Thyroid gland (tissue), 4 donors: ENCODE results near the gene TMPRSS4. TPM values are rescaled to one million over a fixed set of nuclear protein-coding genes. Genes with fewer than 3 reads are reported as not detected.

Source experiments
- DNase-seq, 2 donors: peaks; one replicate each; pipeline ENCODE4 v3.0.0-alpha.2; 2019
- H3K27ac ChIP-seq, 3 donors: fragments of 200-600 bp; sonication (generic); 1 replicate in 2 of 3; 2 replicates in 1 of 3; pipeline ENCODE4 v1.5.1; 2016 to 2019; ENCODE audit warnings: mild to moderate bottlenecking in 1 of 3, moderate library complexity in 1 of 3
- H3K27me3 ChIP-seq: fragments of 200-600 bp; sonication (generic); one replicate; pipeline ENCODE4 v1.5.1; 2019
- H3K36me3 ChIP-seq, 2 donors: fragments of 200-600 bp; sonication (generic); one replicate each; pipeline ENCODE4 v1.5.1; 2016 to 2019
- H3K4me1 ChIP-seq, 2 donors: fragments of 200-600 bp; sonication (generic); one replicate each; pipeline ENCODE4 v1.5.1; 2017 to 2019
- H3K4me3 ChIP-seq, 3 donors: fragments of 200-600 bp; sonication (generic); replicated peaks in 1 of 3; 1 replicate in 2 of 3; 2 replicates in 1 of 3; pipeline ENCODE4 v1.5.1; 2016; ENCODE audit warnings: mild to moderate bottlenecking in 1 of 3
- H3K9me3 ChIP-seq: fragments of 200-600 bp; sonication (generic); one replicate; pipeline ENCODE4 v1.5.1; 2017
- CTCF ChIP-seq, 6 experiments: fragments of 200-600 bp in 3 of 6; fragments of 450-650 bp in 3 of 6; sonication (generic) in 3 of 6; IDR thresholded peaks; one replicate each; pipeline ENCODE4 v1.5.1; 2016 to 2019; ENCODE audit warnings: antibody characterized with exemption in 6 of 6, mild to moderate bottlenecking in 2 of 6, inconsistent platforms in 1 of 6, moderate library complexity in 1 of 6
- POLR2A ChIP-seq, 2 donors: fragments of 450-650 bp; IDR thresholded peaks; one replicate each; pipeline ENCODE4 v1.6.1; 2017; ENCODE audit warnings: antibody characterized with exemption in 2 of 2, mild to moderate bottlenecking in 2 of 2, moderate library complexity in 1 of 2
- WGBS, 2 donors: methylation state at CpG; one replicate each; pipeline ENCODE4 v1.1.5; 2017; 5-methylcytosine and 5-hydroxymethylcytosine counted together
- intact Hi-C: fragments of 100-400 bp; cut with DNase I; formaldehyde crosslinking; loops from one replicate; pipeline ENCODE4 v1.15.1; 2023
- total RNA-seq, 4 donors: library from RNA; depleted of rRNA; stranded (reverse); fragments of >200 nt; gene quantifications; one replicate each; pipeline ENCODE4 v1.2.3, GENCODE V29; 2016

The TMPRSS4 gene
- total RNA-seq, 4 donors from 2014 or later = 0.83 to 1.5 (median 1.1) TPM; not detected in 1

GRCh38 chr11:118153976-118154375 lies 77.1 kb downstream of the TMPRSS4 start:
- Histone ChIP-seq H3K4me1 (peaks cover 5 to 17% of the 10 kb centered on the region in 2 donors), H3K27ac (no peak overlapping the region), H3K27me3 (peaks cover 6% of the 10 kb centered on the region), H3K9me3 (no peaks in the 10 kb centered on the region), H3K4me3 (no peak overlapping the region), H3K36me3 (no peaks in the 10 kb centered on the region)
- WGBS, 2 donors = 86 to 90% methylated on average over 8 to 11 of the region's 11 CpGs
- TF ChIP-seq CTCF (IDR thresholded peaks at IDR 0.05) (no peak), POLR2A (IDR thresholded peaks at IDR 0.05) (no peak)
- DNase-seq = no peak
- intact Hi-C loops = no loop called here

DNA sequence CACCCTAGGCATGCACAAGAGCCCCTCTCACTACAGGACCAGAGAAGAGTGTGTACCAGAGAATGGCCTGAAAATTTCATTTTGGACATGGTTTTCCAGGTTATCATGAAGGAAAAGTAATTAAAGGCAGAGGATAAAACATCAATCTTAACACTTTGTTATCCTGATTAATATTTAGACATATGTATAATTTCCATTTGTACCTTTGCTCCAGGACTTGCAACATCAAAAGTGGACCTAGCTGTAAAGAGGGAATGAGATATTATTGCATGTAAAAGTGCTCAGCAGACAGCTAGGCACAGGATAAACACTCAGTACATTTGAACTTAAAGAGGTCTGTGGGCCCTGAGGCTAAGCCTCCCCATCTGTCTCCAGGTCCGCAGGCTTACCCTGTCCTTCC lies 77.8 kb downstream of the TMPRSS4 start:
- intact Hi-C loops = no loop called here
- no peak for DNase-seq
- TF ChIP-seq POLR2A (IDR thresholded peaks at IDR 0.05) (no peak), CTCF (IDR thresholded peaks at IDR 0.05) (no peak)
- Histone ChIP-seq H3K27ac (no peak overlapping the region), H3K9me3 (no peaks in the 10 kb centered on the region), H3K36me3 (no peaks in the 10 kb centered on the region), H3K4me3 (no peak overlapping the region), H3K27me3 (peaks cover 6% of the 10 kb centered on the region), H3K4me1 (peaks cover 5 to 17% of the 10 kb centered on the region in 2 donors)
- WGBS, 2 donors = 89 to 100% methylated on average over 1 of the region's 1 CpG

DNA sequence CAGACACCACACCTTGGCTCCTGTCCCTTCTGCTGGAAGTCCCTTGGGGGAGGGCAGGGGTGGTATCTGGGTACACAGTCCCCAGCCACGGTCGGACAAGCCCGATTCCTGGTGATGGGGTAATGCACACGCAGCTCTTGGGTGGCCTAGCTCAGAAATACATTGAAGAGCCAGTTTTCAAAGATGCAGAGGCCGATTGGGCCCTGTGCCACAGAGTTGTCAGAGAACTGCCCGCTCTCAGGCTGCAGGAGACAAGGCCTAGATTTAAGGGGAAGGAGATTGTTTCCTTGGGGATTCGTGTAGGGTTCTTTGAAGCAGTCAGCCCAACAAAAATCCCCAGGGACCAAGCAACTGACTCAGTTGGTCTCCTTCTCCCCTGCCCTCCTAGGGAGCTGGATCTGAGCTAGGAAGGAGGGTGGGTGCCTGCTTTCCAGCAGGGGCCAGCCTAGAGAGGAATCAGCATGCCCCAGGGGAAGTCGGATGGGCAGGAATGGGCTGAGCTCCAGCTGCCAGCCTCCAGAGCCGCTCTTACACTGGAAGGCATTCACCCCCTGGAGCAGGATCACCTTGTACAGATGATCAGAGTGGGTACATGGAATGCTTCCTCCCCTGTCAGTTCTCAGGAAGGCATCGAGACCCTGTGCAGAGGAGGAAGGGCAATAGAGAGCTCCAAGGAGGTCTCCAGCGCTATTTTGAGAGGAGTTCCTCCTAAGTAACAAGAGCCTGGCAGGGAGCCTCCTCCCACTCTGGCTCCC lies 79.1 kb downstream of the TMPRSS4 start:
- Histone ChIP-seq H3K9me3 (no peaks in the 10 kb centered on the region), H3K4me1 (peaks cover 5 to 17% of the 10 kb centered on the region in 2 donors), H3K36me3 (no peaks in the 10 kb centered on the region), H3K27ac (no peak overlapping the region), H3K27me3 (peaks cover 6% of the 10 kb centered on the region), H3K4me3 (no peak overlapping the region)
- DNase-seq = no peak
- WGBS, 2 donors = 40 to 46% methylated on average over 9 to 10 of the region's 11 CpGs
- intact Hi-C loops = no loop called here
- TF ChIP-seq POLR2A (IDR thresholded peaks at IDR 0.05) (no peak), CTCF (IDR thresholded peaks at IDR 0.05) (no peak)

DNA sequence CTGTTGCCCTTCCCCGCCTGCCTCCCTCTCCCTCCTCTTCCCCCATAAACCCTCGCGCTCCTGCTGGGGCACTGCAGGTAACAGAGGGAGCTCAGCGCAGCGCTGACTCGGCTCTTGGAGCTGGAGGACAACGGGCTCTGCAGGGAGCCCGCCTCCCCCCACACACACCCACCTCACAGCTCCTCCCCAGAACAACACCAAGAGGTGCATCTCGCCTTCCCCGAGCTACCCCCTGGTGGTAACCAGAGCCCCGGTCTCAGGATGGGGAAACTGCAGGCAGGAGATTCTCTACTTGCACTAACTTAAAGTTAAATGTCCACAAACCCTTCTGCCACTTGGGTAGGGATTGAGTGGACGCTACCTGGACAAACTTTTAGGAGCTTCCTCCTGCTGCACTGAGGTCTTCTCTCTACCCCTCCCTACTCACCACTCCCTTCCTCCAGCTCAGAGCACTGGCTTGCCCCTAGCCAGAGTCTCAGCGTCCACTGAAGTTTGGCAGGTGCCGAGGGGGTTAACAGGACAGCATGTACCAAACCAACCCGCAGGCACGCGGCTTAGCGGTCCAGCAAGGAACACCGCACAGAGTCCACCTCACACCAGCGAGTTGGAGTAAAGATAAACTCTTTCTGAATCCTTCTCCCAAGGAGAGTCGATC lies 79.8 kb downstream of the TMPRSS4 start:
- intact Hi-C loops = no loop called here
- Histone ChIP-seq H3K9me3 (no peaks in the 10 kb centered on the region), H3K4me3 (no peak overlapping the region), H3K4me1 (peaks cover 5 to 17% of the 10 kb centered on the region in 2 donors), H3K27me3 (peaks cover 6% of the 10 kb centered on the region), H3K36me3 (no peaks in the 10 kb centered on the region), H3K27ac (no peak overlapping the region)
- no peak for DNase-seq
- TF ChIP-seq CTCF (IDR thresholded peaks at IDR 0.05) (no peak), POLR2A (IDR thresholded peaks at IDR 0.05) (no peak)
- WGBS, 2 donors = 9 to 10% methylated on average over 20 to 21 of the region's 21 CpGs
